ENCODE measurements around the gene FAU.

FAU gene

GRCh38 chr11:65116370-65117205 lies 5.3 kb downstream of the FAU start:
- Histone ChIP-seq H3K4me3 (ENCODE audit: low read depth, low read length) (peak overlapping the region; percentile 67), H3K36me3 (ENCODE audit: control insufficient read depth in 2 of 2, insufficient read depth in 1 of 2, low read length in 2 of 2) (peaks cover 3 to 62% of the 10 kb centered on the region in 2 experiments; a peak in 2 of 3 replicates), H3K9me3 (ENCODE audit: control insufficient read depth, insufficient read depth, low read depth, low read length) (no peaks in the 10 kb centered on the region), H3K27ac (ENCODE audit: extremely low read depth, low read depth, low read length) (peak overlapping the region; percentile 78), H3K4me1 (ENCODE audit: control insufficient read depth, insufficient read depth, low read length) (peaks cover 6% of the 10 kb centered on the region)
- ChIA-PET CTCF (interaction anchor here (0.9 to 2.9 kb wide), 6 partner anchors 9 to 270 kb away, joined by 4 to 11 read pairs (median 5); partner anchors contain the start of gene CAPN1), POLR2A (interaction anchor here (1.1 to 1.8 kb wide), 8 partner anchors 14 to 338 kb away, joined by 3 to 8 read pairs (median 4); partner anchors contain the start of genes CAPN1, SF1 and VPS51)
- TF ChIP-seq ZFHX2 (tag by site-specific recombination; conservative IDR thresholded peaks at IDR 0.05): 0 out of 2 replicates have a peak, but pooled peaks have one; percentile 31
- TF ChIP-seq HIC1 (tag by site-specific recombination; IDR thresholded peaks at IDR 0.05): peak; percentile 64; the same call in 1 of the 2 replicates
- no peak for TF ChIP-seq ZNF184 (tag by site-specific recombination; IDR thresholded peaks at IDR 0.05)
- no peak for TF ChIP-seq ZNF223 (tag by site-specific recombination; IDR thresholded peaks at IDR 0.05)
- no peak for TF ChIP-seq ZNF398 (tag by site-specific recombination; IDR thresholded peaks at IDR 0.05)
- peak; percentile 92 for TF ChIP-seq ZBTB26 (tag by site-specific recombination; optimal IDR thresholded peaks at IDR 0.05)
- no peak for TF ChIP-seq ZEB2 (tag by site-specific recombination; IDR thresholded peaks at IDR 0.05)
- no peak for TF ChIP-seq ZSCAN5A (tag by site-specific recombination; IDR thresholded peaks at IDR 0.05)
- TF ChIP-seq ZBTB8A (tag by site-specific recombination; IDR thresholded peaks at IDR 0.05): peak; percentile 82
- no peak for TF ChIP-seq SP3 (tag by site-specific recombination; IDR thresholded peaks at IDR 0.05)
- peak; percentile 36; the same call in 1 of the 2 replicates for TF ChIP-seq ZBTB48 (tag by site-specific recombination; IDR thresholded peaks at IDR 0.05)
- TF ChIP-seq ZXDB (tag by site-specific recombination; IDR thresholded peaks at IDR 0.05): peak; percentile 59
- no peak for TF ChIP-seq ZFP69B (tag by site-specific recombination; IDR thresholded peaks at IDR 0.05)
- TF ChIP-seq EGR2 (tag by site-specific recombination; IDR thresholded peaks at IDR 0.05; ENCODE audit: low read depth): peak; percentile 32; the same call in 1 of the 2 replicates
- TF ChIP-seq PRDM2 (tag by site-specific recombination; IDR thresholded peaks at IDR 0.05; ENCODE audit: borderline replicate concordance): no peak
- TF ChIP-seq ZIC2 (tag by site-specific recombination; IDR thresholded peaks at IDR 0.05): peak; percentile 91
- peak; percentile 53; the same call in 1 of the 2 replicates for TF ChIP-seq ZNF692 (tag by site-specific recombination; IDR thresholded peaks at IDR 0.05)
- TF ChIP-seq ZNF670 (tag by site-specific recombination; IDR thresholded peaks at IDR 0.05; ENCODE audit: low read depth): no peak
- peak; percentile 76; the same call in 1 of the 2 replicates for TF ChIP-seq ZNF335 (tag by site-specific recombination; conservative IDR thresholded peaks at IDR 0.05)
- 0 out of 2 replicates have a peak, but pooled peaks have one; percentile 13 for TF ChIP-seq ZNF423 (tag by site-specific recombination; IDR thresholded peaks at IDR 0.05)

Measured in HEK293 (cell line).